ENCODE measurements around the gene CSF2RB.

GRCh38 chr22:36922105-36922608, 8.7 kb downstream of the CSF2RB start:
- TF ChIP-seq CTCF (IDR thresholded peaks at IDR 0.05), result no peak
- no peak for TF ChIP-seq POLR2A (IDR thresholded peaks at IDR 0.05)

All from tibial nerve (tissue), 3 donors.